GM23338 (cell line): ENCODE data around the gene SPACA7. TPM values are rescaled to one million over a fixed set of nuclear protein-coding genes. Genes with fewer than 3 reads are reported as not detected.

ENCODE experiments used
- ATAC-seq: fragments of 200-7000 bp; cut with Tn5 transposase; 3 replicates; pipeline ENCODE4 v1.9.1; 2020
- DNase-seq: peaks from one replicate; pipeline ENCODE4 v3.0.0-alpha.2; 2015; ENCODE audit warnings: low spot score
- H2AFZ ChIP-seq: fragments of 200-600 bp; sonication (generic); 2 replicates; pipeline ENCODE4 v1.8.0; 2016; ENCODE audit warnings: antibody characterized with exemption, mild to moderate bottlenecking, moderate library complexity
- H3F3A ChIP-seq: fragments of 200-600 bp; sonication (generic); replicated peaks from 2 replicates; pipeline ENCODE4 v1.8.0; 2017; ENCODE audit warnings: antibody characterized with exemption, mixed run types, low read depth
- H3K27ac ChIP-seq: fragments of 200-600 bp; sonication (generic); 2 replicates; pipeline ENCODE4 v1.6.1; 2016; ENCODE audit warnings: low read depth
- H3K27me3 ChIP-seq: fragments of 200-600 bp; sonication (generic); 2 replicates; pipeline ENCODE4 v1.8.0; 2016; ENCODE audit warnings: mild to moderate bottlenecking, mixed run types, moderate library complexity; ENCODE audit not compliant: insufficient read depth
- H3K36me3 ChIP-seq: fragments of 200-600 bp; sonication (generic); 2 replicates; pipeline ENCODE4 v1.8.0; 2016; ENCODE audit warnings: mild to moderate bottlenecking; ENCODE audit not compliant: insufficient read depth
- H3K4me1 ChIP-seq: fragments of 200-600 bp; sonication (generic); 2 replicates; pipeline ENCODE4 v1.8.0; 2016; ENCODE audit warnings: mild to moderate bottlenecking, moderate library complexity; ENCODE audit not compliant: insufficient read depth
- H3K4me2 ChIP-seq: fragments of 200-600 bp; sonication (generic); 2 replicates; pipeline ENCODE4 v1.7.1; 2017; ENCODE audit warnings: mixed run types
- H3K4me3 ChIP-seq: fragments of 200-600 bp; sonication (generic); 2 replicates; pipeline ENCODE4 v1.6.1; 2016; ENCODE audit warnings: mixed run types
- H3K79me2 ChIP-seq: fragments of 200-600 bp; sonication (generic); replicated peaks from 2 replicates; pipeline ENCODE4 v1.8.0; 2017; ENCODE audit warnings: mild to moderate bottlenecking; ENCODE audit not compliant: insufficient read depth
- H3K9me2 ChIP-seq: fragments of 200-600 bp; sonication (generic); 2 replicates; pipeline ENCODE4 v1.8.0; 2017; ENCODE audit not compliant: insufficient read depth
- H4K20me1 ChIP-seq: fragments of 200-600 bp; sonication (generic); replicated peaks from 2 replicates; pipeline ENCODE4 v1.8.0; 2017; ENCODE audit warnings: mild to moderate bottlenecking; ENCODE audit not compliant: insufficient read depth
- H3K27ac Mint-ChIP-seq: 2 replicates; pipeline ENCODE4 v1.8.0; 2020; ENCODE audit warnings: inconsistent platforms, mild to moderate bottlenecking, moderate library complexity, mixed read lengths
- H3K27me3 Mint-ChIP-seq: 3 replicates; pipeline ENCODE4 v1.8.0; 2022; ENCODE audit warnings: low read depth, mild to moderate bottlenecking, moderate library complexity, mixed read lengths, inconsistent platforms; ENCODE audit not compliant: insufficient read depth, poor library complexity
- H3K36me3 Mint-ChIP-seq: 3 replicates; pipeline ENCODE4 v1.8.0; 2021; ENCODE audit warnings: low read depth, mild to moderate bottlenecking, inconsistent platforms, moderate library complexity, mixed read lengths
- H3K4me1 Mint-ChIP-seq: 3 replicates; pipeline ENCODE4 v1.8.0; 2020; ENCODE audit warnings: mild to moderate bottlenecking, inconsistent platforms, mixed read lengths
- H3K4me3 Mint-ChIP-seq: 3 replicates; pipeline ENCODE4 v1.8.0; 2021; ENCODE audit warnings: moderate library complexity, mild to moderate bottlenecking, inconsistent platforms, mixed read lengths
- H3K9me3 Mint-ChIP-seq: 3 replicates; pipeline ENCODE4 v1.8.0; 2020; ENCODE audit warnings: moderate library complexity, mild to moderate bottlenecking, inconsistent platforms, mixed read lengths
- CREB1 ChIP-seq: fragments of 250-450 bp; sonication (Bioruptor Pico); IDR thresholded peaks from 2 replicates; pipeline ENCODE4 v1.5.0; 2020; ENCODE audit warnings: low read depth, mild to moderate bottlenecking, moderate library complexity
- EZH2 ChIP-seq: fragments of 200-600 bp; sonication (generic); IDR thresholded peaks from one replicate; pipeline ENCODE4 v1.8.0; 2017; ENCODE audit warnings: antibody characterized with exemption, mild to moderate bottlenecking, low read depth; ENCODE audit not compliant: unreplicated experiment
- JUNB ChIP-seq: IDR thresholded peaks from one replicate; pipeline ENCODE4 v1.6.1; 2016; ENCODE audit warnings: antibody characterized with exemption; ENCODE audit not compliant: unreplicated experiment
- NANOG ChIP-seq: IDR thresholded peaks from 2 replicates; pipeline ENCODE4 v1.6.1; 2016; ENCODE audit warnings: antibody characterized with exemption, borderline replicate concordance
- POLR2AphosphoS5 ChIP-seq: IDR thresholded peaks from 2 replicates; pipeline ENCODE4 v1.6.1; 2016; ENCODE audit warnings: antibody characterized with exemption, low read depth
- STAT1 ChIP-seq: IDR thresholded peaks from one replicate; pipeline ENCODE4 v1.6.1; 2016; ENCODE audit warnings: antibody characterized with exemption; ENCODE audit not compliant: unreplicated experiment
- ZNF331 ChIP-seq: fragments of 250-450 bp; sonication (Bioruptor Pico); IDR thresholded peaks from 2 replicates; pipeline ENCODE4 v1.5.0; 2020; ENCODE audit warnings: low read depth, mild to moderate bottlenecking, moderate library complexity
- polyA plus RNA-seq: library from polyadenylated mRNA; unstranded; fragments of >200 nt; fragmentation: Nextera tagmentation; extraction: Ambion mirVana; gene quantifications from 2 replicates; pipeline ENCODE4 v1.2.1, GENCODE V29; 2016
- total RNA-seq: library from RNA; depleted of rRNA; stranded (reverse); fragments of >200 nt; shearing (Covaris generic); gene quantifications from 2 replicates; pipeline ENCODE4 v1.2.3, GENCODE V29; 2014
- TF ChIP-seq, protein P1 (sequence below): fragments of 250-450 bp; sonication (Bioruptor Pico); IDR thresholded peaks from 2 replicates; pipeline ENCODE4 v1.5.0; 2020; ENCODE audit warnings: mild to moderate bottlenecking, moderate library complexity

The SPACA7 gene
- total and polyA plus RNA-seq, 2 experiments from 2014 or later, result not detected

DNA sequence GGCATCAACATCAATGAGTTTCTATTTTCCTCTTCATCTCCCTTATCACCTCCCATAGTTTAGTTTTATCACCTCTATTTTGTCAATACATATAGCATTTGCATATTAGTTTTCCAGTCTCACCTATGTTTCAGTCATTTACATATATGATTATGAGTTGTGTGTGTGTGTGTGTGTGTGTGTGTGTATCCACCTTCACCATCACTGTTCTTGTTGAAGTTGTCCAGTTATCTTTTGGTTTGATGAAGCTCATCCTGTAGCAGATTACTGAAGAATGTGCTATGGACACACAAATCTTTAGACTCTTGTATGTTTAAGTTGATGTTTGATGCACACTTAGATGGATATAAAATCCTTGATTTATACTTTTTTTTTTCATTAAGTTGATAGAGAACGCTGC is 40.5 kb downstream of the SPACA7 start:
- H3K4me3 Mint-ChIP-seq, result no peak overlapping the region
- Histone ChIP-seq H3K4me1 (no peaks in the 10 kb centered on the region), H2AFZ (no peak overlapping the region), H3K79me2 (no peaks in the 10 kb centered on the region), H3K4me3 (no peak overlapping the region), H3K4me2 (no peak overlapping the region), H3K27ac (no peak overlapping the region), H3K36me3 (peaks cover 15% of the 10 kb centered on the region; the same call in 1 of the 2 replicates), H3F3A (no peaks in the 10 kb centered on the region), H3K27me3 (no peaks in the 10 kb centered on the region), H4K20me1 (no peaks in the 10 kb centered on the region), H3K9me2 (no peaks in the 10 kb centered on the region)
- no peak overlapping the region for H3K27ac Mint-ChIP-seq
- H3K27me3 Mint-ChIP-seq, result peaks cover 2% of the 10 kb centered on the region
- H3K36me3 Mint-ChIP-seq, result peaks cover 25% of the 10 kb centered on the region
- H3K4me1 Mint-ChIP-seq, result no peaks in the 10 kb centered on the region
- DNase-seq, result no peak
- TF ChIP-seq JUNB (no peak), ZNF331 (CRISPR knock-in tag) (no peak)
- peaks cover 81% of the 10 kb centered on the region for H3K9me3 Mint-ChIP-seq
- no peak for ATAC-seq

GRCh38 chr13:112417079-112417478 is 40.9 kb downstream of the SPACA7 start:
- H3K4me2 ChIP-seq, result no peak overlapping the region
- H3K27me3 Mint-ChIP-seq, result peaks cover 2% of the 10 kb centered on the region
- no peaks in the 10 kb centered on the region for H3K4me1 Mint-ChIP-seq
- H3K4me3 Mint-ChIP-seq, result no peak overlapping the region
- no peak overlapping the region for H3K4me3 ChIP-seq
- no peaks in the 10 kb centered on the region for H3F3A ChIP-seq
- H3K36me3 Mint-ChIP-seq, result peaks cover 28% of the 10 kb centered on the region
- H3K36me3 ChIP-seq, result peaks cover 15% of the 10 kb centered on the region; the same call in 1 of the 2 replicates
- H3K27ac ChIP-seq, result no peak overlapping the region
- no peak overlapping the region for H3K27ac Mint-ChIP-seq
- H3K4me1 ChIP-seq, result no peaks in the 10 kb centered on the region
- H3K9me3 Mint-ChIP-seq, result peaks cover 85% of the 10 kb centered on the region
- no peaks in the 10 kb centered on the region for H3K9me2 ChIP-seq
- no peaks in the 10 kb centered on the region for H3K27me3 ChIP-seq
- ATAC-seq, result no peak
- TF ChIP-seq CREB1 (CRISPR knock-in tag), result no peak
- no peak for TF ChIP-seq POLR2AphosphoS5
- TF ChIP-seq ZNF331 (CRISPR knock-in tag), result no peak
- no peak for TF ChIP-seq NANOG
- TF ChIP-seq EZH2, result no peak
- TF ChIP-seq, protein P1, sequence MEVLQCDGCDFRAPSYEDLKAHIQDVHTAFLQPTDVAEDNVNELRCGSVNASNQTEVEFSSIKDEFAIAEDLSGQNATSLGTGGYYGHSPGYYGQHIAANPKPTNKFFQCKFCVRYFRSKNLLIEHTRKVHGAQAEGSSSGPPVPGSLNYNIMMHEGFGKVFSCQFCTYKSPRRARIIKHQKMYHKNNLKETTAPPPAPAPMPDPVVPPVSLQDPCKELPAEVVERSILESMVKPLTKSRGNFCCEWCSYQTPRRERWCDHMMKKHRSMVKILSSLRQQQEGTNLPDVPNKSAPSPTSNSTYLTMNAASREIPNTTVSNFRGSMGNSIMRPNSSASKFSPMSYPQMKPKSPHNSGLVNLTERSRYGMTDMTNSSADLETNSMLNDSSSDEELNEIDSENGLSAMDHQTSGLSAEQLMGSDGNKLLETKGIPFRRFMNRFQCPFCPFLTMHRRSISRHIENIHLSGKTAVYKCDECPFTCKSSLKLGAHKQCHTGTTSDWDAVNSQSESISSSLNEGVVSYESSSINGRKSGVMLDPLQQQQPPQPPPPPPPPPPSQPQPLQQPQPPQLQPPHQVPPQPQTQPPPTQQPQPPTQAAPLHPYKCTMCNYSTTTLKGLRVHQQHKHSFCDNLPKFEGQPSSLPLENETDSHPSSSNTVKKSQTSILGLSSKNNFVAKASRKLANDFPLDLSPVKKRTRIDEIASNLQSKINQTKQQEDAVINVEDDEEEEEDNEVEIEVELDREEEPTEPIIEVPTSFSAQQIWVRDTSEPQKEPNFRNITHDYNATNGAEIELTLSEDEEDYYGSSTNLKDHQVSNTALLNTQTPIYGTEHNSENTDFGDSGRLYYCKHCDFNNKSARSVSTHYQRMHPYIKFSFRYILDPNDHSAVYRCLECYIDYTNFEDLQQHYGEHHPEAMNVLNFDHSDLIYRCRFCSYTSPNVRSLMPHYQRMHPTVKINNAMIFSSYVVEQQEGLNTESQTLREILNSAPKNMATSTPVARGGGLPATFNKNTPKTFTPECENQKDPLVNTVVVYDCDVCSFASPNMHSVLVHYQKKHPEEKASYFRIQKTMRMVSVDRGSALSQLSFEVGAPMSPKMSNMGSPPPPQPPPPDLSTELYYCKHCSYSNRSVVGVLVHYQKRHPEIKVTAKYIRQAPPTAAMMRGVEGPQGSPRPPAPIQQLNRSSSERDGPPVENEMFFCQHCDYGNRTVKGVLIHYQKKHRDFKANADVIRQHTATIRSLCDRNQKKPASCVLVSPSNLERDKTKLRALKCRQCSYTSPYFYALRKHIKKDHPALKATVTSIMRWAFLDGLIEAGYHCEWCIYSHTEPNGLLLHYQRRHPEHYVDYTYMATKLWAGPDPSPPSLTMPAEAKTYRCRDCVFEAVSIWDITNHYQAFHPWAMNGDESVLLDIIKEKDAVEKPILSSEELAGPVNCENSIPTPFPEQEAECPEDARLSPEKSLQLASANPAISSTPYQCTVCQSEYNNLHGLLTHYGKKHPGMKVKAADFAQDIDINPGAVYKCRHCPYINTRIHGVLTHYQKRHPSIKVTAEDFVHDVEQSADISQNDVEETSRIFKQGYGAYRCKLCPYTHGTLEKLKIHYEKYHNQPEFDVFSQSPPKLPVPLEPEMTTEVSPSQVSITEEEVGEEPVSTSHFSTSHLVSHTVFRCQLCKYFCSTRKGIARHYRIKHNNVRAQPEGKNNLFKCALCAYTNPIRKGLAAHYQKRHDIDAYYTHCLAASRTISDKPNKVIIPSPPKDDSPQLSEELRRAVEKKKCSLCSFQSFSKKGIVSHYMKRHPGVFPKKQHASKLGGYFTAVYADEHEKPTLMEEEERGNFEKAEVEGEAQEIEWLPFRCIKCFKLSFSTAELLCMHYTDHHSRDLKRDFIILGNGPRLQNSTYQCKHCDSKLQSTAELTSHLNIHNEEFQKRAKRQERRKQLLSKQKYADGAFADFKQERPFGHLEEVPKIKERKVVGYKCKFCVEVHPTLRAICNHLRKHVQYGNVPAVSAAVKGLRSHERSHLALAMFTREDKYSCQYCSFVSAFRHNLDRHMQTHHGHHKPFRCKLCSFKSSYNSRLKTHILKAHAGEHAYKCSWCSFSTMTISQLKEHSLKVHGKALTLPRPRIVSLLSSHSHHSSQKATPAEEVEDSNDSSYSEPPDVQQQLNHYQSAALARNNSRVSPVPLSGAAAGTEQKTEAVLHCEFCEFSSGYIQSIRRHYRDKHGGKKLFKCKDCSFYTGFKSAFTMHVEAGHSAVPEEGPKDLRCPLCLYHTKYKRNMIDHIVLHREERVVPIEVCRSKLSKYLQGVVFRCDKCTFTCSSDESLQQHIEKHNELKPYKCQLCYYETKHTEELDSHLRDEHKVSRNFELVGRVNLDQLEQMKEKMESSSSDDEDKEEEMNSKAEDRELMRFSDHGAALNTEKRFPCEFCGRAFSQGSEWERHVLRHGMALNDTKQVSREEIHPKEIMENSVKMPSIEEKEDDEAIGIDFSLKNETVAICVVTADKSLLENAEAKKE (CRISPR knock-in tag), result no peak
- no peak for TF ChIP-seq STAT1
- no peaks in the 10 kb centered on the region for H4K20me1 ChIP-seq
- no peak overlapping the region for H2AFZ ChIP-seq
- no peaks in the 10 kb centered on the region for H3K79me2 ChIP-seq
- no peak for DNase-seq
